Neural cell (in vitro differentiated cells): ENCODE results near the gene MATN3. TPM values are rescaled to one million over a fixed set of nuclear protein-coding genes. Genes with fewer than 3 reads are reported as not detected.

ENCODE experiments used
- H2AFZ ChIP-seq: fragments of 200-600, 300-800 bp; sonication (generic), shearing (Covaris generic); 2 replicates; pipeline ENCODE4 v1.6.0; 2014; ENCODE audit warnings: low read depth, mild to moderate bottlenecking, antibody characterized with exemption, low read length, moderate library complexity
- H3F3A ChIP-seq: fragments of 200-600 bp; shearing (Covaris generic); 2 replicates; pipeline ENCODE4 v1.6.1; 2016; ENCODE audit warnings: mild to moderate bottlenecking, moderate library complexity, mixed read lengths, antibody characterized with exemption, low read length; ENCODE audit not compliant: insufficient read depth, poor library complexity, severe bottlenecking
- H3K27ac ChIP-seq: fragments of 200-600, 300-800 bp; sonication (generic), shearing (Covaris generic); 2 replicates; pipeline ENCODE4 v1.5.1; 2014; ENCODE audit warnings: mild to moderate bottlenecking, low read length, moderate library complexity
- H3K27me3 ChIP-seq: fragments of 300-800, 200-600 bp; sonication (generic), shearing (Covaris generic); 2 replicates; pipeline ENCODE4 v1.6.0; 2014; ENCODE audit warnings: mild to moderate bottlenecking, low read depth, low read length, moderate library complexity; ENCODE audit not compliant: insufficient read depth
- H3K36me3 ChIP-seq: fragments of 300-800, 200-600 bp; sonication (generic), shearing (Covaris generic); 2 replicates; pipeline ENCODE4 v1.5.1; 2014; ENCODE audit warnings: mild to moderate bottlenecking, antibody characterized with exemption, low read length, moderate library complexity; ENCODE audit not compliant: insufficient read depth
- H3K4me2 ChIP-seq: fragments of 300-800, 200-600 bp; sonication (generic), shearing (Covaris generic); 2 replicates; pipeline ENCODE4 v1.6.0; 2014; ENCODE audit warnings: mild to moderate bottlenecking, low read length
- H3K4me3 ChIP-seq: fragments of 300-800, 200-600 bp; sonication (generic), shearing (Covaris generic); 2 replicates; pipeline ENCODE4 v1.5.1; 2014; ENCODE audit warnings: mild to moderate bottlenecking, low read length, moderate library complexity
- H3K79me2 ChIP-seq: fragments of 200-600 bp; shearing (Covaris generic); replicated peaks from 2 replicates; pipeline ENCODE4 v1.6.0; 2014; ENCODE audit warnings: mild to moderate bottlenecking, low read length, moderate library complexity; ENCODE audit not compliant: insufficient read depth
- H3K9ac ChIP-seq: fragments of 300-800, 200-600 bp; sonication (generic), shearing (Covaris generic); 2 replicates; pipeline ENCODE4 v1.6.1; 2016; ENCODE audit warnings: mild to moderate bottlenecking, low read length, mixed read lengths
- H3K9me2 ChIP-seq: fragments of 200-600 bp; shearing (Covaris generic); 2 replicates; pipeline ENCODE4 v1.6.1; 2016; ENCODE audit warnings: mild to moderate bottlenecking, low read length, mixed read lengths; ENCODE audit not compliant: insufficient read depth
- H3K9me3 ChIP-seq: fragments of 200-600, 300-800 bp; sonication (generic), shearing (Covaris generic); 2 replicates; pipeline ENCODE4 v1.6.1; 2016; ENCODE audit warnings: mild to moderate bottlenecking, mixed run types, low read length, moderate library complexity, mixed read lengths
- H4K20me1 ChIP-seq: fragments of 200-600 bp; shearing (Covaris generic); 2 replicates; pipeline ENCODE4 v1.6.1; 2016; ENCODE audit warnings: mild to moderate bottlenecking, mixed run types; ENCODE audit not compliant: insufficient read depth
- CTCF ChIP-seq: fragments of 450-650 bp; IDR thresholded peaks from 2 replicates; pipeline ENCODE4 v1.5.1; 2014; ENCODE audit warnings: antibody characterized with exemption, mild to moderate bottlenecking, moderate library complexity; ENCODE audit not compliant: poor library complexity, severe bottlenecking
- EP300 ChIP-seq: fragments of 450-650 bp; conservative IDR thresholded peaks from 2 replicates; pipeline ENCODE4 v1.6.1; 2014; ENCODE audit warnings: antibody characterized with exemption, mild to moderate bottlenecking, moderate library complexity; ENCODE audit not compliant: poor library complexity, severe bottlenecking
- EZH2 ChIP-seq: fragments of 200-600, 300-800 bp; shearing (Covaris generic), sonication (generic); IDR thresholded peaks from 2 replicates; pipeline ENCODE4 v1.6.1; 2014; ENCODE audit warnings: antibody characterized with exemption, low read length, borderline replicate concordance, mild to moderate bottlenecking; ENCODE audit not compliant: insufficient read depth, poor library complexity, severe bottlenecking
- MXI1 ChIP-seq: fragments of 450-650 bp; conservative IDR thresholded peaks from 2 replicates; pipeline ENCODE4 v1.6.1; 2014; ENCODE audit warnings: antibody characterized with exemption, mild to moderate bottlenecking; ENCODE audit not compliant: poor library complexity, severe bottlenecking
- POLR2AphosphoS5 ChIP-seq: IDR thresholded peaks from 2 replicates; pipeline ENCODE4 v1.6.1; 2012
- RAD21 ChIP-seq: fragments of 450-650 bp; conservative IDR thresholded peaks from 2 replicates; pipeline ENCODE4 v1.6.1; 2014; ENCODE audit warnings: antibody characterized with exemption, mild to moderate bottlenecking, moderate library complexity
- SMC3 ChIP-seq: fragments of 450-650 bp; conservative IDR thresholded peaks from 2 replicates; pipeline ENCODE4 v1.6.1; 2014; ENCODE audit warnings: antibody characterized with exemption, mild to moderate bottlenecking, moderate library complexity; ENCODE audit not compliant: poor library complexity
- TAF1 ChIP-seq: IDR thresholded peaks from 2 replicates; pipeline ENCODE4 v1.6.1; 2012; ENCODE audit warnings: low read depth
- polyA plus RNA-seq: library from polyadenylated mRNA; depleted of rRNA; stranded (reverse); fragments of >200 nt; gene quantifications from 2 replicates; pipeline ENCODE4 v1.2.3, GENCODE V29; 2014
- TF ChIP-seq, protein P1 (sequence below): IDR thresholded peaks from 2 replicates; pipeline ENCODE4 v1.6.1; 2012; ENCODE audit warnings: borderline replicate concordance

Gene MATN3
- polyA plus RNA-seq, 1 donor from 2014 or later: 0.90 TPM

GRCh38 chr2:19949071-19949470 lies 63.4 kb downstream of the MATN3 start:
- Histone ChIP-seq H2AFZ (no peak overlapping the region), H3K9me3 (no peaks in the 10 kb centered on the region), H3K9ac (no peak overlapping the region), H3K27ac (no peak overlapping the region), H3K27me3 (no peaks in the 10 kb centered on the region), H3F3A (no peaks in the 10 kb centered on the region), H3K4me2 (no peak overlapping the region), H3K4me3 (no peak overlapping the region), H3K36me3 (no peaks in the 10 kb centered on the region), H3K79me2 (no peaks in the 10 kb centered on the region), H4K20me1 (no peaks in the 10 kb centered on the region), H3K9me2 (no peaks in the 10 kb centered on the region)
- TF ChIP-seq SMC3 (no peak), MXI1 (no peak), EZH2 (no peak), POLR2AphosphoS5 (no peak), EP300 (no peak), CTCF (no peak), TAF1 (no peak), RAD21 (no peak)
- TF ChIP-seq, protein P1, sequence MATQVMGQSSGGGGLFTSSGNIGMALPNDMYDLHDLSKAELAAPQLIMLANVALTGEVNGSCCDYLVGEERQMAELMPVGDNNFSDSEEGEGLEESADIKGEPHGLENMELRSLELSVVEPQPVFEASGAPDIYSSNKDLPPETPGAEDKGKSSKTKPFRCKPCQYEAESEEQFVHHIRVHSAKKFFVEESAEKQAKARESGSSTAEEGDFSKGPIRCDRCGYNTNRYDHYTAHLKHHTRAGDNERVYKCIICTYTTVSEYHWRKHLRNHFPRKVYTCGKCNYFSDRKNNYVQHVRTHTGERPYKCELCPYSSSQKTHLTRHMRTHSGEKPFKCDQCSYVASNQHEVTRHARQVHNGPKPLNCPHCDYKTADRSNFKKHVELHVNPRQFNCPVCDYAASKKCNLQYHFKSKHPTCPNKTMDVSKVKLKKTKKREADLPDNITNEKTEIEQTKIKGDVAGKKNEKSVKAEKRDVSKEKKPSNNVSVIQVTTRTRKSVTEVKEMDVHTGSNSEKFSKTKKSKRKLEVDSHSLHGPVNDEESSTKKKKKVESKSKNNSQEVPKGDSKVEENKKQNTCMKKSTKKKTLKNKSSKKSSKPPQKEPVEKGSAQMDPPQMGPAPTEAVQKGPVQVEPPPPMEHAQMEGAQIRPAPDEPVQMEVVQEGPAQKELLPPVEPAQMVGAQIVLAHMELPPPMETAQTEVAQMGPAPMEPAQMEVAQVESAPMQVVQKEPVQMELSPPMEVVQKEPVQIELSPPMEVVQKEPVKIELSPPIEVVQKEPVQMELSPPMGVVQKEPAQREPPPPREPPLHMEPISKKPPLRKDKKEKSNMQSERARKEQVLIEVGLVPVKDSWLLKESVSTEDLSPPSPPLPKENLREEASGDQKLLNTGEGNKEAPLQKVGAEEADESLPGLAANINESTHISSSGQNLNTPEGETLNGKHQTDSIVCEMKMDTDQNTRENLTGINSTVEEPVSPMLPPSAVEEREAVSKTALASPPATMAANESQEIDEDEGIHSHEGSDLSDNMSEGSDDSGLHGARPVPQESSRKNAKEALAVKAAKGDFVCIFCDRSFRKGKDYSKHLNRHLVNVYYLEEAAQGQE: no peak

DNA sequence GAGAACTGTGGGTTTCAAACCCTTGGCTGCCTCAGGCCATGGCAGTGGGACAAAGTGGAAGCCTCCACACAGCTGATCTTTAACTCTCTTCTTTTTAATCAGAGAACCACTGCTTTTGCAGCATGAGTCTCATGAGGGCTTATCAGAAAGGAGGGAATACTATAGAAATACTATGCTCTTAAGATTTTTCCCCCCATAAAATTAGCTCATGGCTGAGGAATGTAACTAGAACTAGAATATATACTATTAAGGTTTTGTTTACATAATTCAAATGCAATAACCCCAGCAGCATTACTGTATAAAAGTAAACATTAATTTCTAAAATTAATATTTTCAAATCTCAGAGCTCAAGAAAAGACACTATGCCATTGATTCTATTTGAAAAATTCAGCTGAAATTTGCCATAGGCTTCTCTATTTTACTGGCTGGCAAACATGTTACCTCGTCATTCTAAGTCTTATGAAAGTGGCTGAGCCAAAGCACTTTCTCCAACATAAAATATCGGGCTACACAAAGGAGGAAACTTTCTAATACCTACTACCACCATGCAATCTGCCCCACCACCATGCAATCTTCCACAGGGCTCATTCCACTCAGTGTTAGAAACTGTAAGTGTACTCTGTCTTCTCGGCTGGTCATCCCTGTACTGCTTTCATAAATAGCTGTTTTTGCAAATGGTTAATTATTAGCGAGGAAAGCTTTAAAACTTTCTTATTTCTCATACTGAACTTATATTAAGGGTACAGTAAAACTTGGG lies 65.1 kb downstream of the MATN3 start:
- Histone ChIP-seq H3K79me2 (no peaks in the 10 kb centered on the region), H3K9me3 (no peaks in the 10 kb centered on the region), H3K4me3 (no peak overlapping the region), H3K36me3 (no peaks in the 10 kb centered on the region), H2AFZ (no peak overlapping the region), H4K20me1 (no peaks in the 10 kb centered on the region), H3K9ac (no peak overlapping the region), H3K4me2 (no peak overlapping the region), H3K9me2 (no peaks in the 10 kb centered on the region), H3K27ac (no peak overlapping the region), H3F3A (no peaks in the 10 kb centered on the region), H3K27me3 (no peaks in the 10 kb centered on the region)
- TF ChIP-seq TAF1 (no peak), EZH2 (no peak), RAD21 (no peak), POLR2AphosphoS5 (no peak), EP300 (no peak), MXI1 (no peak), CTCF (no peak), SMC3 (no peak)
- TF ChIP-seq, protein P1: no peak
